ENCODE measurements around the gene ATP9B.

DNA sequence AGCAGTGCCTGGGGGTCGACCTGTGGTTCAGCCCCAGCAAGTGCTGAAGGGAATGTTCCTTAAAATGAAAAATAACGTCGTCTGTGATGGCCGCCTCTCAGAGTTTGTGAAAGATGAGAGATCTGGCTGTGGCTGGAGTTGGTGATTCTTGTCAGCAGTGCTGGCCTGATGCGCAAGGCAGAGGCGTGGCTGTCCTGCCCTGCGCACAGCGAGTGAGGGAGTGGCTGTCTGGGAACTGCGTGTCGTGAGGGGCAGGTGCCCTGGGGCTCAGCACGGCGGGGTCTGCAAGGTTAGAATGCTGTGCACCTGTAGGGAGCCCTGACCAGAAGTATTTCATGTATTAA, 335.3 kb downstream of the ATP9B start:
- TF ChIP-seq, protein P1, sequence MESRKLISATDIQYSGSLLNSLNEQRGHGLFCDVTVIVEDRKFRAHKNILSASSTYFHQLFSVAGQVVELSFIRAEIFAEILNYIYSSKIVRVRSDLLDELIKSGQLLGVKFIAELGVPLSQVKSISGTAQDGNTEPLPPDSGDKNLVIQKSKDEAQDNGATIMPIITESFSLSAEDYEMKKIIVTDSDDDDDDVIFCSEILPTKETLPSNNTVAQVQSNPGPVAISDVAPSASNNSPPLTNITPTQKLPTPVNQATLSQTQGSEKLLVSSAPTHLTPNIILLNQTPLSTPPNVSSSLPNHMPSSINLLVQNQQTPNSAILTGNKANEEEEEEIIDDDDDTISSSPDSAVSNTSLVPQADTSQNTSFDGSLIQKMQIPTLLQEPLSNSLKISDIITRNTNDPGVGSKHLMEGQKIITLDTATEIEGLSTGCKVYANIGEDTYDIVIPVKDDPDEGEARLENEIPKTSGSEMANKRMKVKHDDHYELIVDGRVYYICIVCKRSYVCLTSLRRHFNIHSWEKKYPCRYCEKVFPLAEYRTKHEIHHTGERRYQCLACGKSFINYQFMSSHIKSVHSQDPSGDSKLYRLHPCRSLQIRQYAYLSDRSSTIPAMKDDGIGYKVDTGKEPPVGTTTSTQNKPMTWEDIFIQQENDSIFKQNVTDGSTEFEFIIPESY (IDR thresholded peaks at IDR 0.05), result no peak
- no peak for TF ChIP-seq YY1 (IDR thresholded peaks at IDR 0.05)

Data from liver (tissue), 1 donor.